Neutrophil (primary cell): ENCODE data around the gene GSG1L.

Source experiments
- H3K27ac ChIP-seq: fragments of 200-600 bp; sonication (generic); 2 replicates; pipeline ENCODE4 v1.5.1; 2016; ENCODE audit warnings: mild to moderate bottlenecking, moderate library complexity
- H3K27me3 ChIP-seq: fragments of 200-600 bp; sonication (generic); 2 replicates; pipeline ENCODE4 v1.6.0; 2016; ENCODE audit warnings: mild to moderate bottlenecking
- H3K36me3 ChIP-seq: fragments of 200-600 bp; sonication (generic); 2 replicates; pipeline ENCODE4 v1.5.1; 2017
- H3K4me1 ChIP-seq, 2 experiments: fragments of 200-600 bp in 1 of 2; sonication (generic) in 1 of 2; 1 replicate in 1 of 2; 2 replicates in 1 of 2; pipeline versions ENCODE4 v1.5.1 to v1.6.1; 2013 to 2016; ENCODE audit warnings: low read depth in 1 of 2, low read length in 1 of 2, mild to moderate bottlenecking in 1 of 2, moderate library complexity in 1 of 2; ENCODE audit not compliant: control insufficient read depth in 1 of 2, insufficient read depth in 1 of 2
- H3K4me3 ChIP-seq, 2 experiments: fragments of 200-600 bp in 1 of 2; sonication (generic) in 1 of 2; 1 replicate in 1 of 2; 2 replicates in 1 of 2; pipeline ENCODE4 v1.5.1; 2013 to 2016; ENCODE audit warnings: low read depth in 1 of 2, low read length in 1 of 2, mild to moderate bottlenecking in 1 of 2, moderate library complexity in 1 of 2
- H3K9me3 ChIP-seq: fragments of 200-600 bp; sonication (generic); 2 replicates; pipeline ENCODE4 v1.5.1; 2016
- CTCF ChIP-seq: fragments of 200-600 bp; sonication (generic); IDR thresholded peaks from 2 replicates; pipeline ENCODE4 v1.5.1; 2016; ENCODE audit warnings: antibody characterized with exemption

Gene GSG1L

GRCh38 chr16:27924411-27925118 is 138.9 kb downstream of the GSG1L start:
- Histone ChIP-seq H3K27me3 (peaks cover 34% of the 10 kb centered on the region), H3K36me3 (no peaks in the 10 kb centered on the region), H3K9me3 (no peaks in the 10 kb centered on the region), H3K4me1 (no peaks in the 10 kb centered on the region), H3K27ac (no peak overlapping the region), H3K4me3 (no peak overlapping the region)
- no peak for TF ChIP-seq CTCF

GRCh38 chr16:27923751-27924150 is 139.8 kb downstream of the GSG1L start:
- Histone ChIP-seq H3K4me3 (no peak overlapping the region), H3K9me3 (no peaks in the 10 kb centered on the region), H3K27me3 (peaks cover 38% of the 10 kb centered on the region), H3K4me1 (no peaks in the 10 kb centered on the region), H3K27ac (no peak overlapping the region), H3K36me3 (no peaks in the 10 kb centered on the region)
- TF ChIP-seq CTCF: no peak

- H3K9me3 ChIP-seq: no peaks in the 10 kb centered on the region
- peaks cover 41% of the 10 kb centered on the region for H3K27me3 ChIP-seq
- no peak for TF ChIP-seq CTCF
- H3K36me3 ChIP-seq: no peaks in the 10 kb centered on the region
- H3K4me3 ChIP-seq: no peak overlapping the region
- no peaks in the 10 kb centered on the region for H3K4me1 ChIP-seq
- H3K27ac ChIP-seq: no peak overlapping the region
Observed at GRCh38 chr16:27922433-27922832, 141.1 kb downstream of the GSG1L start.

- peaks cover 41% of the 10 kb centered on the region for H3K27me3 ChIP-seq
- H3K36me3 ChIP-seq: no peaks in the 10 kb centered on the region
- H3K9me3 ChIP-seq: no peaks in the 10 kb centered on the region
- no peak for TF ChIP-seq CTCF
- H3K4me1 ChIP-seq: no peaks in the 10 kb centered on the region
- no peak overlapping the region for H3K27ac ChIP-seq
- no peak overlapping the region for H3K4me3 ChIP-seq
Observed at GRCh38 chr16:27921134-27921533, 142.4 kb downstream of the GSG1L start.

- H3K4me3 ChIP-seq: no peak overlapping the region
- H3K9me3 ChIP-seq: no peaks in the 10 kb centered on the region
- no peaks in the 10 kb centered on the region for H3K36me3 ChIP-seq
- no peaks in the 10 kb centered on the region for H3K4me1 ChIP-seq
- no peak for TF ChIP-seq CTCF
- no peak overlapping the region for H3K27ac ChIP-seq
- peaks cover 41% of the 10 kb centered on the region for H3K27me3 ChIP-seq
Observed at GRCh38 chr16:27920391-27920891, 143.1 kb downstream of the GSG1L start.
